Stimulated activated CD4-positive, alpha-beta T cell treated with anti-CD3 and anti-CD28 coated beads, Interleukin-1b, Interleukin-23, amount 100 ng/mL, for 1 hour (primary cell): Measurements from ENCODE around the gene SVOPL.
"Not testable (repeated sequence)": the region's sequence is repeated elsewhere in the genome, so short reads cannot be mapped to it uniquely, and the experiment has no call there.

Experiments
- DNase-seq, 2 donors: peaks; one replicate each; pipeline ENCODE4 v3.0.0-alpha.2; 2020; ENCODE audit warnings: low read depth in 2 of 2

SVOPL gene, protein sequence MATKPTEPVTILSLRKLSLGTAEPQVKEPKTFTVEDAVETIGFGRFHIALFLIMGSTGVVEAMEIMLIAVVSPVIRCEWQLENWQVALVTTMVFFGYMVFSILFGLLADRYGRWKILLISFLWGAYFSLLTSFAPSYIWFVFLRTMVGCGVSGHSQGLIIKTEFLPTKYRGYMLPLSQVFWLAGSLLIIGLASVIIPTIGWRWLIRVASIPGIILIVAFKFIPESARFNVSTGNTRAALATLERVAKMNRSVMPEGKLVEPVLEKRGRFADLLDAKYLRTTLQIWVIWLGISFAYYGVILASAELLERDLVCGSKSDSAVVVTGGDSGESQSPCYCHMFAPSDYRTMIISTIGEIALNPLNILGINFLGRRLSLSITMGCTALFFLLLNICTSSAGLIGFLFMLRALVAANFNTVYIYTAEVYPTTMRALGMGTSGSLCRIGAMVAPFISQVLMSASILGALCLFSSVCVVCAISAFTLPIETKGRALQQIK

DNA sequence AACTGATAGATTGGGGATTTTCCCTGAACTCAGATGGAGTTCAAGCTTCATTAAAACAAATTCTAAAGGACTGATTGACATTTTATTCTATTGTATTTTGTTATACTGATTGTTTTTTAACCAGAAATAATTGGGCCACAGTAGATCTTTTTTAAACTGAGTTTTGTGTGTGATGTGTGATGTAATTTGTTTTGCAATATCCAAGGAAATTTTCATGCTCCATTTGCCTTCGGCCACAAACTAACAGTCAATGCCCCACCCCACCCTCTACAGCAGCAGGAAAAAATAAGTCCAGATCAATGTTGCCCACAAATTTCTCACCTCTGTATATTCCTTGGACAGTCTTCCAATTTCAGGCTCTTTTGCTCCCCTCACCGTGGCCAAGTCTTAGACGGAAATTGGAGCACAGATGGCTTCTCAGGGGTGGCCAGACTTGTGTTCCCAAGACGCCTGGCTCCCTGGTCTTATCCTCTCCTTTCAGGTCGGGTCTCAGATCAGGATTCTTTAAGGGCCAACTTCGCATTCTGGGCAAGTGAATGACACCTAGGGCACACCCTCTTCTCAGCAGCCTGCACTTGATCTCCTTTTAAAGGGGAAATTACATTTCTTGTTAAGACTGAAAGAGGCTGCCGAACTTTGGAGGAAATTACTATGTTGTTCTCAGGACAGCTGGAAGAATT, at the start of gene SVOPL:
SVOPL (minus strand) TSS at position 506 of the 680 bp plus-strand sequence. CDS start 22,317 bp downstream, outside the sequence.
- DNase-seq: no peak

DNA sequence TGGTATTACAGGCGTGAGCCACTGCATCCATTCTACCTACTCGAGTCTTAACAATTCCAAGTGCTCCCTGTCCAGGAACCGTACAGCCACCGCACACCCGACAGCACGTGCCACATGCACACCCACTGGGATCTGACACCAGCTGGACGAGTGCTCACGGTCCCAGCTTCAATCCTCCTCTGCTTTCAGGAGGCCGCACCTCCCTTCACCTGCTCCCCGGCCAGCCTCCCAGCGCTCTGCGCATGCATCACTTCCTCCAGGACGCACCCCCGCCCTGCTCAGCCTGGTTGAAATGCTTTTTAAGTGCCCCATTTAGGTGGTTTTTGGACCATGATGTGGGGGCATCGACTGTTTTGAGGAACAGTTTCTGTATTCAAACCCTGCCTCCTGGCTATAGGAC, 49.3 kb upstream of the SVOPL start:
- no peak for DNase-seq

DNA sequence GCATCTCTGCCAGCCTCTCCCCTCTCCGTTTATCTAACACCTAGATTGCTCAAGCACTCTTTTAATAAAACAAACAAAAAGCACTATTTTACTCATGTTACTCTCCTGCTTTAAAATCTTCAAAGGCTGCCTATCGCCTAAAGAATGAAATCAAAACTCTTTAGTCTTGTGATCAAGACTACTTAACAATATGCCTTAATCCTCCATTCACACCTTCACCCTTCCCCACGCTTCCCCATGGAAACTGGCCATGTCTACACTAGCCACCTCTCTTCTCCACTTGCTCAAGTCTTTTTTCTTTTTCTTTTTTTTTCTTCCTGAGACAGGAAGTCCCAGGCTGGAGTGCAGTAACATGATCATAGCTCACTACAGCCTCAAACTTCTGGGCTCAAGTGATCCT, 48.8 kb upstream of the SVOPL start:
- DNase-seq: no peak

DNA sequence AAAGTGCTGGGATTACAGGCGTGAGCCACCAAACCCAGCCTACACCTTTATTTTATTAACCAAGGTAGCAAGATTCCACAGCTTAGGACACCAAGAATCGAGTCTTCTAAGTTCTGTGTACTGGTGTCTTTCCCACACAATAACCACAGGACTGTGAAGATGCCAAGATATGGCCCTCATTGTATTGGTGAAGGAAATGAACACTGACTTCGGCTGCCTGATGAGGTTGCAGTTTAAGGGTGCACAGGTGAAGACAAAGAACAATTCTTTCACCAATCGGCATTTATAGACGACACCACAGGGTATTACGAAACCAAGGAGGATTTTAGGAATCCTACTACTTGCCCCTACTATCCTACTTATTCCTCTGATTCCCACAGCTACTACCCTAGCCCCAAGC, 47.5 kb upstream of the SVOPL start:
- DNase-seq: no peak

DNA sequence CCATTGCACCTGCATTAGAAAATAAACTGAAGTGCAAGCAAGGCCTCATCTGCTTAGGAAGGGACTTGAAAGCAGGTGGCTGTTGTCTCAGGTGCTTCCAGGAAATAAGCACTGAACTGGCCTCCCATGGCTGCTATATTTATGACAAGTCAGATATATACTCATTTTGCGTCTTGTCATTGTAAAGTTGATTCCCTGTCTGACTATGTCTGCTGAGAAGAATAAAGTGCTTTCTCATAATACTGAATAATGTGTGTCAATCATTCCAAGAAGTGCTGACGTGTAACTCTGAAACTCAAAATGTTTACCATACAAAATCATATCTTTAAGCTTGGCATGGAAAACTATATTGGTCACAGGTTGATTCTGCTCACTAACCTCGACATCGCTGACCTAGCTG, 44.9 kb upstream of the SVOPL start:
- no peak for DNase-seq

DNA sequence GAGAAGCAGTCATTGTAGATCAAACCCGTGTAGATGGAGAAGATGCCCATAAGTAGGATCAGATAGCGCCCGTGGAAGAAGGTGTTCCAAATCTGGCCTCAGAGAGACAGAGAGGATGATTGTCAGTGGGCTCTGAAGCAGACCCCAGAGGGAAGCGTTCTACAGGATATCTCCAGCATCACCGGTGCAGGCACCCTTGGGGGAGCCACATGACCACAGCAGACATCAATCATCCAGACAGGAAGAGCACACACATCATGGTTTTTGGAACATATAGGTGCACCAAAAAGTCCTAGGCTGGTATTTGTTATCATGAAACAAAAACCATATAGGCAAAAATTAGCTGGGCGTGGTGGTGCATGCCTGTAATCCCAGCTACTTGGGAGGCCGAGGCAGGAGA, 44.0 kb upstream of the SVOPL start:
- no peak for DNase-seq

DNA sequence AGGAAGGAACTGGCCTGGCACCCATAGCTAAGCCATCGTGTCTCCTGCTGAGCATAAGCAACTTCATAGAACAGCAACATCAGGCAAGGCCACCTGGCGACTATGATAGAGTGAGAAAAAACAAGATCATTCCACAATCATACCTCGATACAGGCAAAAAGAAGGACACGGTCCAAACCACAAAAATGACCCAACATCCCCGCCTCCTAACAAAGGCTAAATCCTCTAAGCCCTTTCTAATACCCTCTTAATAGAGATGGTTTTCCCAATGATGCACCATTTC, 40.2 kb upstream of the SVOPL start:
- no peak for DNase-seq

DNA sequence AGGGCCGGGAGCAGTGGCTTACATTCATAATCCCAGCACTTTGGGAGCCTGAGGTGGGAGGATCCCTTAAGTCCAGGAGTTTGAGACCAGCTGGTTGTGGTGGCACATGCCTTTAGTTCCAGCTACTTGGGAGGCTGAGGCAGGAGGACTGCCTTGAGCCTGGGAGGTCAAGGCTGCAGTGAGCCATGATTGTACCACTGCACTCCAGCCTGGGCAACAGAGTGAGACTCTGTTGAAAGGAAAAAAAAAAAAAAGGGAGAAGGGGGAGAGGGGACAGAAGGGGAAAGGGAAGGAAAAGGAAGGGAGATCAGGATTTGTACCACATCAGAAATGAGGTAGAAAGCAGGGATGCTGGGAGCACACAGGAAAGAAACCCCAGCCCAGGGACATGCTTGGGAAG, 38.7 kb upstream of the SVOPL start:
- no peak for DNase-seq

DNA sequence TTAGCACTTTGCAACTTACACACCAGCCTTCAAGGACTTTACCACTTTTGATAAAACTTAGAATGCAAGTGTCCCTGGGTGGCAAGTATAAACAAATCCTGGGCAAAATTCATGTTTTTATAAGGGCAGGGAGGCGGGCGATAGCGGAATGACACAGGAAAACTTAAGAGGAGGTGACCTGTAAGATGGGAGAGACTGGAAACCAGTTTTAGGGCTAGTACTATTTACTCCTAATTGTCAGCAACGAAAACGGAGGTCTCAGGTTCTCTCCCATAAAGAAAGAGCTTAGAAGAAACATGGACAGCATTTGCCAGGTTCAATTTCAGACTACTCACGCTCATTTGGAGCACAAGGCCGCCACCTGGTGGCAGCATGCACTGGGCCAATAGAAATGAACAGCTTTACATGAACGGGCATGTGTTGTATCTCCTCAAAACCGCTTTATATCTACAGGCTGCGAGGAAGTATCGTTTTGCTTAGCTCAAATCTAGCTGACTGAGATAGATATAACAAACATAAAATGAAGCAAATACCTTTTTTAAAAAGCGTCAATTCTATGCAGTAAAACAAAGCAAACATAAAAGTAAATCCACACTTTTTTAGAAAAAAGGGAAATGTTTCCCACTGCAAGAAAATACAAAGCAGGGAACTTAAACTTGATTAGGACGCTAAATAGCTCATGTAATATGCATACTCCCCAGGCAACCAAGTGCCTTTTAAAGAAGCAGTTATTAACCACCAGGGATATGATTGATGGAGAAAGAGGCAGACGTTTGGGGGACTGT, 37.6 kb upstream of the SVOPL start:
- DNase-seq: peak; percentile 54 to 75

DNA sequence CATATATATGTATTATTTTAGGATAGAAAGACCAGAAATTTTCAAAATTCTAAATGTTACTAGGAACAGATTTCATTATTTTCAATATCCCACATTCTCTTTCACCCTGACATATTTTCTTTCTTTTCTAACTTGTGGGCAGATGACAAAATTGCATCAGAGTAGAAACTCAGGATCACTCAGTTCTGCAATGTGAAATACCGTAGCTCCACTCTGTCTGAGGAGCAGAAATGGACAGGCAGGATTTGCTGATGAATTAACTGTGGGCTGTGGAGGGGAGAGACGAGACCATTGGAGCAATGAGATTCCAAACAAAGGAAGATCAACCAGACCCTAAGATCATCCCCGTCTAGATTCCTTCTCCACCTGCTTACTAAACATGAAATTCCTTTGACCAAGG, 37.0 kb upstream of the SVOPL start:
- no peak for DNase-seq

DNA sequence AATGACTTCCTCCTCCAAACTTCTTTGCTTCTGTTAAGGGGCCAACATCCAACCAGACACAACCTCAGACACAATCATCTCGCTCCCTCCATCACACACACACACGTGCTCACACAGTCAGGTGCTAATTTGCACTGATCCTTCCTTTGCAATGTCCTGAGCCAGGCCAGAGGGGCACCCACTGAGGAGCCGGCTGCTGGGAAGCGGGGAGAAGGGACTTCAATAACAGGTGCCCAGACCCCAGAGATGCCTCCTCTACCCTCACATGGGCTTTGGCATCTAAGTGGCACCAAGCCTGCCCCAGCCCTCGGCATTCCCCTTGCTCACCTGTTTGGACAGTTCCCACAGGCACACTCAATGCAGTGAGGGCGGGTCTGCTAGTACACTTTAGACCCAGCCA, 34.2 kb upstream of the SVOPL start:
- DNase-seq: no peak

DNA sequence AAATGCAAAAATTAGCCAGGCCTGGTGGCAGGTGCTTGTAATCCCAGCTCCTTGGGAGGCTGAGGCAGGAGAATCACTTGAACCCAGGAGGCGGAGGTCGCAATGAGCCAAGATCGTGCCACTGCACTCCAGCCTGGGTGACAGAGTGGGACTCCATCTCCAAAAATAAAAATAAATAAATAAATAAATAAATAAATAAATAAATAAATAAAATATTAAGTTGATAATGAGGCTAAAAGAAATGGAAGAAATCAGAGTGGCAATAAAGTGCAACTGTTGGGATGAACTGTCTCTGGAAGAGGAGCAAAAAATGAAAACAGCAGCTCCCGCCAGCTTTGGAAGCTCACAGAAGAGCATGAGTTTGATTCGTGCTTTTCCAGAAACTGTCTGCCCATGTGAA, 30.6 kb upstream of the SVOPL start:
- DNase-seq: not testable (repeated sequence)

DNA sequence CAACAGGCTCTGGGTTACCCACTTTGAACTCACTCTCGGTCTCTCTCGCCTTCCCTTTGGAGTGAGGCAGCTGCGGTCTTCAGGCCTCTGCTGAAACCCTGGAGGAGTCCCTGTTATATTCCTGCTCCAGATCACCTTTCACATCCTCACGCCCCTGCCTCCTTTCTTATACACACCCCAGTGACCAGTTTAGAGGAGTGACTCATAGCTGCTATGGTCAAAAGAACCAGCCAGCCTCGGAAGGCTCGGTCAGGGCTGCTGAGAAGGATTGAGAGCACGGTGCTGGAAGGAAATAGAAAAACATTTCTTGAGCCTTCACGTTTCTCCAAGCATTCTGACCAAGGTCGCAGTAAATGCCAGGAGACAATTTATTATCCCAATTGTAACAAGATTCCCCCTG, 28.3 kb upstream of the SVOPL start:
- no peak for DNase-seq

DNA sequence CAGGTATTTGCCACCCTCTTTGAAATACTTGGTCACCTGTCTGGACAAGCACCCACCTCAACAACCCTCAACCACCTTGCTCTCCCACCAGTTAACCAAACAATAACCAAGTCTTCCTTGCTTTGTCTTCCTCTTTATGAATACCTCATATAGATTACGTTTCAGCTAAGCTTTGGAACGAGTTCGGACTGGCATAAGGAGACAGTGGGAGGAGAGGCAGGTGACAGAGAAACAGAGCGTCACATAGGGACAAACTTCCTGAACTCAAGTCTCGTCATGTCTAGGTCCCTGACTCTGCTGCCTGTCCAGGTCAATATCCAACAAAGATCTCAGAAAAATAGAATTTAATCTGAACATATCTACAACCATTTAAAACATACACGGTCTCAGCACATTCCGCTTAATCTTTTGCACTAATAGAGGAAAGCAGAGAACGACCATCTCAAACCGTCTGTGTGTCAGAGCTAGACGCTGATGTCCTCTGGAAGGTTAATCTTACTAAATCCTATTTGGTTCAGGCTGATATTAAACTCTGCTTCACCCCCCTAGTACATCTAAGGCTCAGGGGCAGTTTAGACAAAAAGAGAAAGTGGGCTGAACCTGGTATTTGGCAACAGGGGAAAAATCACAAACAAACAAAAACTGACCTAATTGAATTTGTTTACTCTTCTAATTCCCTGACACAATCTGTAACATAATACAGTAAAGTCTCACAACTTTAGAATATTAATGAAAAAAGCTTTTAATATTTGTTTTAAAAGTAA, 26.4 kb upstream of the SVOPL start:
- DNase-seq: no peak

DNA sequence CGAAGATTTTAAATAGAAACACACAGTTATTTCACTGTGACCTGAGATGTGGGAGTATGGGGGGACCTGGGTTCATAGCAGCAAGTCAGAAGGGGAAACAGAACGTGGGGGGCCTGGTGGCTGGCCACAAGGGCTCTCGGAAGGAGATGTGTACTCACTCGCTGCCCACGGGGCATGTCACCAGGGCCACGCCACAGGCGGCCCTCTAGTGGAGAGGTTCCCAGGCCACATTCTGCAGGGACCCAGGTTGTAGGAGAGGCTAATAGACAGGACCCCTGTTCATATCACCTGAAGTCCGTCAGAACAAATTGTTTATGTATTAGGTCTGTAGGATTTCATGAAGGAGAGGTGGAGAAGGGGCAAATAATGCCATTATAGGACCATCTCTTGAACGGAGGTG, 25.1 kb upstream of the SVOPL start:
- no peak for DNase-seq

DNA sequence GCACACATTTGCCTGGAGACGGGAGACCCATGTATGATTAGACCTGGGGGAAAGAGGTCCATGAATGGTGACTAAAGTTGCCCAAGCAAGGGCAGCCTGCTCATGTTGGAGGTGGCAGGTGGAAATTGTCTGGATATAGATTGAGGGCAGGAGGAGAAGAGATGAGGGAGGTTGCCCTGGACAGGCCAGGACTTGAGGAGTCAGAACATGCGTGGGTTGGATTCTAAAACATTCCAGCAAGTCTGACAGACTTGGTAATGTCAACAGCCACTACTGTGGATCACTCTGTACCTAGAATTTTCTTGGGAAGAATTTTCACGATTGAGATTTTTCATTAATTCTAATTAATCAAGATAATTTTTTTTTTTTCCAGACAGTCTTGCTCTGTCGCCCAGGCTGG, 19.1 kb upstream of the SVOPL start:
- DNase-seq: no peak

DNA sequence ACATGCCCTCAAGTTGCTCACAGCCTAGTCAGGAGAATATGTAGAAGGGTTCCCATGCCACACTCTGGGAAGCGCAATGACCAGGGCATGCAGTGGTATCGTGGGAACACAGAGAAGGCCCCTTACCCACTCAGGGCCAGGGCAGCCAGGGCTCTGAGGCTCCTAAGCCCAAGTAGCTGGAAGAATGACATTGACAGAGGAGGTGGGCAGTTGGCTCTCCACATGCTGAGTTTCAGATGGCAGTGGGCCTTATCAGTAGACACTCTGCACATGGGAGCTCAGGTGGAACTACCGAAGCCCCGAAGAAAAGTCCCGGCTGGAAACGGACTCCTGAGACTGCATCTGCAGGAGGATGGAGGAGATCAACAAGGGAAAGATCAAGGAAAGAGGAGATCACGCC, 15.7 kb upstream of the SVOPL start:
- DNase-seq: no peak

DNA sequence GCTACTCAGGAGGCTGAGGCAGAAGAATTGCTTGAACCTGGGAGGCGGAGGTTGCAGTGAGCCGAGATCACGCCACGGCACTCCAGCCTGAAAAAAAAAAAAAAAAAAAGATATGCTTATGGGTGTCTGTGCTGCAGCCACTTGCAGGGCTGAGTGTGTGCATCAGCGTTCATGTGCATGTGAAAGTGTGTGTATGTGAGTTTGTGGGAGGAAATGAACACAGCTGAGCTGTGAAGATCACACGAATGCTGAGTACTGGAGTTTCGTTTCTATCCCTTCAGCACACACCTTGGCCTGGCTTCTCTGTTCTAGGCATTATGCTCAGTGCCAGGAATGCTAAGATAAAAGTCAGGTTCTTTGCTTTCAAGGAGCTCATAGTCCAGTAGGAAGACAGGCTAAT, 12.0 kb upstream of the SVOPL start:
- no peak for DNase-seq

DNA sequence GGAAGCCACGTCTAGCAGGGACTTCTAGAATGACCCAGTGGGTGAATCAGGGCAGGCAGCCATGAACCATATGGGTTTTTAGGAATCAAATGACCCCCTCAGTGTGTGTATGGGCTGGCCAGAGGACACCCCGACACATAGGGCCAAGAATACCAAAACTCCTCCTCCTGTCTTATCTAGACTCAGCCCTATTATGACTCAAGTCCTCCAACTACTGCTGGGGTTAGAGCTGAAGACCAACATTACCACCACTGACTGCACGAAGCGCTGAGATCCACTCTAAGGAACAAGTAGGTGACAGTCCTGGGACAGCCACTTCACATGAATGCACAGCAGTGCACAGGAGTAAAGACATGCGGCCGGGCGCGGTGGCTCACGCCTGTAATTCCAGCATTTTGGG, 11.5 kb upstream of the SVOPL start:
- no peak for DNase-seq

DNA sequence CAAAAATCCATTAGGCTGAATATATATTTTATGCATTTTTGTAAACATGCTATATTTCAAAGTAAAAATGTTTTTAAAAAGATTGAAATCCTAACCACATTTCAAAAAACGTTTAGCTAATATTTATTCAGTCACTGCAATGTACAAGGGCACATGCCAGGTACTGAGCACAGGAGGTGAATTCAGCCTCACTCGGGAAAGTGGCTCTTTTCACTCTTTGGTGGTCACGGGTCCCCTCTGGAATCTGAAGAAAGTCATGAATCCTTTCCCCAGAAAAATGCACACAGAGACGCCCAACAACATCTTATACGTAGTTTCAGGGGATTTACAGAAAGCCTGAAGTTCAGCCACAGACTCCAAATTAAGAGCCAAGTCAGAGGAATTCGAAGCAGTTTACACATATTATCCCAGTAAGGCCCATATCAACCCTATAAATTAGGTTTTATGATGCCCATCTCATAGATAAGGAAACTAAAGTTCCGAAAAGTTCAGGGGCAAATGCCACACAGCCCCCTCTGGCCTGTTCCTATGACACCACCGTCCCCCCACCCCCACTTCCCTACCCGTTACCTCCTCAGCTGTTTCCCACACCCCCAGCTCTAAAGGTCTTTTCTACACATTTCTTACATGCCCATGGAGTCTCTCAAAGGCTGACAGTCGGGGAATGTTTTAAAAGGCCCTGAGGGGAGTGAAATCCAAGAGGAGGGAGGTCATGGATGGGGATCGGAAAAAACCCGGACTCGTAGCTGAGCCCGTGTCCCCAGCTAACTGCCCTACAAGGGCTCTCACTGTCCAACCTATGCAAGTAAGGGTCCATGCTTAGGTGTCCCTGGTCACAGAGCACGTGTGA, 9.6 kb upstream of the SVOPL start:
- no peak for DNase-seq

DNA sequence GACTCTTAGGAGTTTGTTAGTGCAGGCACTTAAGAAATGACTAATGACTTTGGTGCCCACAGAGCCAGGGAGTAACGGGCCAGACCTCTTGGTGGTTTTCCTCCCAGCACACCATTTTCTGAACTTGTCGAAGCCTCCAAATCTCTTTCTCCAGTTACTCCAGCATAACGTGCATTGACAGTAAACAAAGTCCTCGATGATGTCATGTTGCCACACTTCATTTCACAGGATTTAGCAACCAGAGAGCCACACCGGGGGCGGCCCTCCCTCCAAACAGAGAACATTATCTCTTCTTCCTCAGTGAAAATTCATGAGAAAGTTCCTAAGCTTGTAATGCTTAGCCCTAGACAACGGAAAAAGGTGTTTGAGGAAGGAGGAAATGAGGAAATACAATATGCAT, 4.0 kb upstream of the SVOPL start:
- DNase-seq: no peak
